ENCODE results near the gene GEMIN7. TPM values are rescaled to one million over a fixed set of nuclear protein-coding genes. Genes with fewer than 3 reads are reported as not detected.

The GEMIN7 gene
- total and polyA plus RNA-seq, 2 of the 13 experiments (the other 11 are each of a cell fraction or from before 2014, with no cell fraction given) = 24.1 to 30.6 TPM

DNA sequence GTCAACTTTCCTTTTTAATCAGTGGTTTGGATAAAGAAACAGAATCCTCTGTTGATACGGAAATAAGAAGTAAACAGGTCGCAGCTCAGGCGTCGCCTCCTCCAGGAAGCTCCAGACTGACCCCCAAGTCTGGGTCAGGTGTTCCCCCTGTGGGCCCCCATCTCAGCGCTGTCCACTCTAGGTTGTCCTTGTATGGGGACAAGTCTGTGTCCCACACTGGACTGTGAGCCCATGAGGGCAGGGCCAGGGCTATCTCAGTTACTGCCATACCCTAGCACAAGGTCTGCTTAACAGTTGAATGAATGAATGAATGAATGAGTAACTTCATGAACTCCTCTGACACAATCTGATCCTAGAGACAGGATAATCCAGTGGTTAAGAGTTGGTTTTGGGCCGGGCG is 32.7 kb upstream of the GEMIN7 start:
- ATAC-seq (peak; percentile 54), DNase-seq (ENCODE audit: low spot score) (peak; percentile 21), FAIRE-seq (no peak)
- peaks cover 53% of the 10 kb centered on the region for H3K79me2 ChIP-seq (ENCODE audit: insufficient read depth, low read length)
- 26% methylated on average over 7 of the region's 7 CpGs for WGBS (ENCODE audit: low lambda C conversion rate)
- intact Hi-C loops (cut with micrococcal nuclease; ENCODE audit: unreplicated experiment) = no loop called here
- ChIA-PET CTCF (ENCODE audit: low intra/inter-chr PET ratio, low total read pairs) (no interaction called here), POLR2A (interaction anchor here (1.0 to 2.8 kb wide), 9 partner anchors 8 to 156 kb away, joined by 4 to 14 read pairs (median 4); partner anchors contain the start of genes BLOC1S3, CLASRP, CLPTM1 and TOMM40)
- H3K27me3 ChIP-seq (ENCODE audit: control insufficient read depth in 1 of 2, insufficient read depth in 2 of 2, low read length in 2 of 2) = no peaks in the 10 kb centered on the region
- H2AFZ ChIP-seq (ENCODE audit: low read length) = no peak overlapping the region
- H3K9ac ChIP-seq (ENCODE audit: insufficient read depth, low read depth, low read length) = peak overlapping the region; percentile 61
- H3K4me2 ChIP-seq (ENCODE audit: low read depth, low read length) = peak overlapping the region; percentile 83
- H4K20me1 ChIP-seq (ENCODE audit: insufficient read depth, low read length) = peaks cover 18% of the 10 kb centered on the region; the same call in 1 of the 2 replicates
- H3K36me3 ChIP-seq (replicated peaks in 1 of 2; ENCODE audit: control insufficient read depth in 1 of 2, insufficient read depth in 2 of 2, low read length in 2 of 2) = peaks cover 9 to 37% of the 10 kb centered on the region in 2 experiments
- H3K9me3 ChIP-seq (ENCODE audit: low read length) = no peaks in the 10 kb centered on the region
- H3K27ac ChIP-seq (ENCODE audit: extremely low read length, insufficient read depth, low read length) = peak overlapping the region; percentile 83
- H3K4me3 ChIP-seq (replicated peaks in 1 of 3; ENCODE audit: insufficient read depth in 1 of 3, low read depth in 2 of 3, low read length in 3 of 3) = peak overlapping the region; percentile 24 to 64 (median 35); a peak in 5 of 6 replicates
- in situ Hi-C loops (cut with HindIII; ENCODE audit: extremely low pct_ligation_motif_present, low pct_unique_long_range_greater_than_20kb) = no loop called here
- peaks cover 68% of the 10 kb centered on the region for H3K4me1 ChIP-seq (ENCODE audit: insufficient read depth, low read length)
- TSS peak; percentile 58 for BruUV-seq (replicated peaks)
- TF ChIP-seq ZNF24 (IDR thresholded peaks at IDR 0.05) = peak; percentile 88; the same call in 1 of the 2 replicates
- peak; percentile 23; the same call in 1 of the 2 replicates for TF ChIP-seq RARA (CRISPR knock-in tag; IDR thresholded peaks at IDR 0.05)
- TF ChIP-seq, protein P1, sequence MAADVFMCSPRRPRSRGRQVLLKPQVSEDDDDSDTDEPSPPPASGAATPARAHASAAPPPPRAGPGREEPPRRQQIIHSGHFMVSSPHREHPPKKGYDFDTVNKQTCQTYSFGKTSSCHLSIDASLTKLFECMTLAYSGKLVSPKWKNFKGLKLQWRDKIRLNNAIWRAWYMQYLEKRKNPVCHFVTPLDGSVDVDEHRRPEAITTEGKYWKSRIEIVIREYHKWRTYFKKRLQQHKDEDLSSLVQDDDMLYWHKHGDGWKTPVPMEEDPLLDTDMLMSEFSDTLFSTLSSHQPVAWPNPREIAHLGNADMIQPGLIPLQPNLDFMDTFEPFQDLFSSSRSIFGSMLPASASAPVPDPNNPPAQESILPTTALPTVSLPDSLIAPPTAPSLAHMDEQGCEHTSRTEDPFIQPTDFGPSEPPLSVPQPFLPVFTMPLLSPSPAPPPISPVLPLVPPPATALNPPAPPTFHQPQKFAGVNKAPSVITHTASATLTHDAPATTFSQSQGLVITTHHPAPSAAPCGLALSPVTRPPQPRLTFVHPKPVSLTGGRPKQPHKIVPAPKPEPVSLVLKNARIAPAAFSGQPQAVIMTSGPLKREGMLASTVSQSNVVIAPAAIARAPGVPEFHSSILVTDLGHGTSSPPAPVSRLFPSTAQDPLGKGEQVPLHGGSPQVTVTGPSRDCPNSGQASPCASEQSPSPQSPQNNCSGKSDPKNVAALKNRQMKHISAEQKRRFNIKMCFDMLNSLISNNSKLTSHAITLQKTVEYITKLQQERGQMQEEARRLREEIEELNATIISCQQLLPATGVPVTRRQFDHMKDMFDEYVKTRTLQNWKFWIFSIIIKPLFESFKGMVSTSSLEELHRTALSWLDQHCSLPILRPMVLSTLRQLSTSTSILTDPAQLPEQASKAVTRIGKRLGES (CRISPR knock-in tag; IDR thresholded peaks at IDR 0.05; ENCODE audit: borderline replicate concordance) = no peak
- TF ChIP-seq, protein P2, sequence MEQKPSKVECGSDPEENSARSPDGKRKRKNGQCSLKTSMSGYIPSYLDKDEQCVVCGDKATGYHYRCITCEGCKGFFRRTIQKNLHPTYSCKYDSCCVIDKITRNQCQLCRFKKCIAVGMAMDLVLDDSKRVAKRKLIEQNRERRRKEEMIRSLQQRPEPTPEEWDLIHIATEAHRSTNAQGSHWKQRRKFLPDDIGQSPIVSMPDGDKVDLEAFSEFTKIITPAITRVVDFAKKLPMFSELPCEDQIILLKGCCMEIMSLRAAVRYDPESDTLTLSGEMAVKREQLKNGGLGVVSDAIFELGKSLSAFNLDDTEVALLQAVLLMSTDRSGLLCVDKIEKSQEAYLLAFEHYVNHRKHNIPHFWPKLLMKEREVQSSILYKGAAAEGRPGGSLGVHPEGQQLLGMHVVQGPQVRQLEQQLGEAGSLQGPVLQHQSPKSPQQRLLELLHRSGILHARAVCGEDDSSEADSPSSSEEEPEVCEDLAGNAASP (CRISPR knock-in tag; IDR thresholded peaks at IDR 0.05; ENCODE audit: borderline replicate concordance) = peak; percentile 46; the same call in 1 of the 2 replicates
- no peak for TF ChIP-seq ZBTB8A (CRISPR knock-in tag; IDR thresholded peaks at IDR 0.05; ENCODE audit: borderline replicate concordance, low read depth)
- TF ChIP-seq, protein P3, sequence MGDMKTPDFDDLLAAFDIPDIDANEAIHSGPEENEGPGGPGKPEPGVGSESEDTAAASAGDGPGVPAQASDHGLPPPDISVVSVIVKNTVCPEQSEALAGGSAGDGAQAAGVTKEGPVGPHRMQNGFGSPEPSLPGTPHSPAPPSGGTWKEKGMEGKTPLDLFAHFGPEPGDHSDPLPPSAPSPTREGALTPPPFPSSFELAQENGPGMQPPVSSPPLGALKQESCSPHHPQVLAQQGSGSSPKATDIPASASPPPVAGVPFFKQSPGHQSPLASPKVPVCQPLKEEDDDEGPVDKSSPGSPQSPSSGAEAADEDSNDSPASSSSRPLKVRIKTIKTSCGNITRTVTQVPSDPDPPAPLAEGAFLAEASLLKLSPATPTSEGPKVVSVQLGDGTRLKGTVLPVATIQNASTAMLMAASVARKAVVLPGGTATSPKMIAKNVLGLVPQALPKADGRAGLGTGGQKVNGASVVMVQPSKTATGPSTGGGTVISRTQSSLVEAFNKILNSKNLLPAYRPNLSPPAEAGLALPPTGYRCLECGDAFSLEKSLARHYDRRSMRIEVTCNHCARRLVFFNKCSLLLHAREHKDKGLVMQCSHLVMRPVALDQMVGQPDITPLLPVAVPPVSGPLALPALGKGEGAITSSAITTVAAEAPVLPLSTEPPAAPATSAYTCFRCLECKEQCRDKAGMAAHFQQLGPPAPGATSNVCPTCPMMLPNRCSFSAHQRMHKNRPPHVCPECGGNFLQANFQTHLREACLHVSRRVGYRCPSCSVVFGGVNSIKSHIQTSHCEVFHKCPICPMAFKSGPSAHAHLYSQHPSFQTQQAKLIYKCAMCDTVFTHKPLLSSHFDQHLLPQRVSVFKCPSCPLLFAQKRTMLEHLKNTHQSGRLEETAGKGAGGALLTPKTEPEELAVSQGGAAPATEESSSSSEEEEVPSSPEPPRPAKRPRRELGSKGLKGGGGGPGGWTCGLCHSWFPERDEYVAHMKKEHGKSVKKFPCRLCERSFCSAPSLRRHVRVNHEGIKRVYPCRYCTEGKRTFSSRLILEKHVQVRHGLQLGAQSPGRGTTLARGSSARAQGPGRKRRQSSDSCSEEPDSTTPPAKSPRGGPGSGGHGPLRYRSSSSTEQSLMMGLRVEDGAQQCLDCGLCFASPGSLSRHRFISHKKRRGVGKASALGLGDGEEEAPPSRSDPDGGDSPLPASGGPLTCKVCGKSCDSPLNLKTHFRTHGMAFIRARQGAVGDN (CRISPR knock-in tag; IDR thresholded peaks at IDR 0.05) = peak; percentile 44
- TF ChIP-seq ZNF850 (CRISPR knock-in tag; conservative IDR thresholded peaks at IDR 0.05) = no peak
- no peak for TF ChIP-seq ZNF432 (CRISPR knock-in tag; IDR thresholded peaks at IDR 0.05; ENCODE audit: borderline replicate concordance)
- no peak for TF ChIP-seq HNF4G (IDR thresholded peaks at IDR 0.05; ENCODE audit: borderline replicate concordance, low read depth, low read length)
- TF ChIP-seq HNF4G (CRISPR knock-in tag; IDR thresholded peaks at IDR 0.05; ENCODE audit: borderline replicate concordance, low read depth) = no peak
- TF ChIP-seq, protein P4, sequence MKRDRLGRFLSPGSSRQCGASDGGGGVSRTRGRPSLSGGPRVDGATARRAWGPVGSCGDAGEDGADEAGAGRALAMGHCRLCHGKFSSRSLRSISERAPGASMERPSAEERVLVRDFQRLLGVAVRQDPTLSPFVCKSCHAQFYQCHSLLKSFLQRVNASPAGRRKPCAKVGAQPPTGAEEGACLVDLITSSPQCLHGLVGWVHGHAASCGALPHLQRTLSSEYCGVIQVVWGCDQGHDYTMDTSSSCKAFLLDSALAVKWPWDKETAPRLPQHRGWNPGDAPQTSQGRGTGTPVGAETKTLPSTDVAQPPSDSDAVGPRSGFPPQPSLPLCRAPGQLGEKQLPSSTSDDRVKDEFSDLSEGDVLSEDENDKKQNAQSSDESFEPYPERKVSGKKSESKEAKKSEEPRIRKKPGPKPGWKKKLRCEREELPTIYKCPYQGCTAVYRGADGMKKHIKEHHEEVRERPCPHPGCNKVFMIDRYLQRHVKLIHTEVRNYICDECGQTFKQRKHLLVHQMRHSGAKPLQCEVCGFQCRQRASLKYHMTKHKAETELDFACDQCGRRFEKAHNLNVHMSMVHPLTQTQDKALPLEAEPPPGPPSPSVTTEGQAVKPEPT (CRISPR knock-in tag; IDR thresholded peaks at IDR 0.05; ENCODE audit: low read depth) = 0 out of 2 replicates have a peak, but pooled peaks have one; percentile 2
- 0 out of 2 replicates have a peak, but pooled peaks have one; percentile 0 for TF ChIP-seq ZNF619 (CRISPR knock-in tag; IDR thresholded peaks at IDR 0.05)
- TF ChIP-seq SKI (IDR thresholded peaks at IDR 0.05; ENCODE audit: partially characterized antibody) = no peak
- TF ChIP-seq ZNF251 (CRISPR knock-in tag; IDR thresholded peaks at IDR 0.05) = no peak
